Activated T-helper 1 cell treated with anti-CD3 and anti-CD28 coated beads, Interleukin-2, amount 50 U/mL, for 16 hours (primary cell): ENCODE measurements around the gene DIP2C.
"Not testable (repeated sequence)": the region's sequence is repeated elsewhere in the genome, so short reads cannot be mapped to it uniquely, and the experiment has no call there.

Source experiments
- DNase-seq, 2 donors: peaks; one replicate each; pipeline ENCODE4 v3.0.0-alpha.2; 2020; ENCODE audit warnings: low read depth in 1 of 2, low spot score in 1 of 2

DIP2C gene

GRCh38 chr10:661597-662222, 27.8 kb downstream of the DIP2C start:
- DNase-seq: no peak

GRCh38 chr10:660970-661596, 28.4 kb downstream of the DIP2C start:
- DNase-seq: no peak

GRCh38 chr10:660413-660969, 29.0 kb downstream of the DIP2C start:
- no peak for DNase-seq

GRCh38 chr10:659688-660141, 29.8 kb downstream of the DIP2C start:
- no peak for DNase-seq

GRCh38 chr10:657816-658350, 31.6 kb downstream of the DIP2C start:
- DNase-seq: not testable (repeated sequence)

- no peak for DNase-seq
Observed at GRCh38 chr10:656883-657282, 32.6 kb downstream of the DIP2C start.

- no peak for DNase-seq
Observed at GRCh38 chr10:655184-655583, 34.3 kb downstream of the DIP2C start.

- DNase-seq: no peak
Observed at GRCh38 chr10:654647-654996, 34.8 kb downstream of the DIP2C start.

- no peak for DNase-seq
Observed at GRCh38 chr10:653991-654646, 35.3 kb downstream of the DIP2C start.

GRCh38 chr10:652832-653459, 36.5 kb downstream of the DIP2C start:
- DNase-seq: not testable (repeated sequence)

GRCh38 chr10:652233-652632, 37.2 kb downstream of the DIP2C start:
- DNase-seq: no peak

GRCh38 chr10:651692-652091, 37.8 kb downstream of the DIP2C start:
- DNase-seq: no peak

- DNase-seq: no peak
Observed at GRCh38 chr10:650886-651615, 38.4 kb downstream of the DIP2C start.

- DNase-seq: no peak
Observed at GRCh38 chr10:650441-650851, 39.0 kb downstream of the DIP2C start.

GRCh38 chr10:649798-650440, 39.5 kb downstream of the DIP2C start:
- no peak for DNase-seq

GRCh38 chr10:649445-649797, 40.0 kb downstream of the DIP2C start:
- DNase-seq: no peak

GRCh38 chr10:647019-647418, 42.4 kb downstream of the DIP2C start:
- DNase-seq: not testable (repeated sequence)

- DNase-seq: no peak
Observed at GRCh38 chr10:646118-646524, 43.3 kb downstream of the DIP2C start.

GRCh38 chr10:644943-645334, 44.5 kb downstream of the DIP2C start:
- no peak for DNase-seq
